IPS DF 6.9 (cell line): ENCODE measurements around the gene DNAH1.
A peak's percentile ranks its signal among the peaks of the same experiment; 100 is the strongest.
"Not testable (repeated sequence)": the region's sequence is repeated elsewhere in the genome, so short reads cannot be mapped to it uniquely, and the experiment has no call there.

ENCODE experiments used
- DNase-seq: peaks from one replicate; pipeline ENCODE4 v3.0.0-alpha.2; 2013; ENCODE audit warnings: low read depth, low spot score
- H3K27ac ChIP-seq: one replicate; pipeline ENCODE4 v1.5.1; 2013; ENCODE audit warnings: low read length, control low read depth
- H3K27me3 ChIP-seq: 2 replicates; pipeline ENCODE4 v1.6.1; 2013; ENCODE audit warnings: mild to moderate bottlenecking, low read length; ENCODE audit not compliant: control insufficient read depth, insufficient read depth
- H3K36me3 ChIP-seq: 2 replicates; pipeline ENCODE4 v1.6.1; 2013; ENCODE audit warnings: low read length; ENCODE audit not compliant: control insufficient read depth, insufficient read depth
- H3K4me1 ChIP-seq: 2 replicates; pipeline ENCODE4 v1.6.1; 2013; ENCODE audit warnings: low read length; ENCODE audit not compliant: control insufficient read depth, insufficient read depth
- H3K4me3 ChIP-seq: 2 replicates; pipeline ENCODE4 v1.5.1; 2013; ENCODE audit warnings: mild to moderate bottlenecking, low read length
- H3K9me3 ChIP-seq: 2 replicates; pipeline ENCODE4 v1.6.1; 2013; ENCODE audit warnings: low read length, inconsistent platforms; ENCODE audit not compliant: control insufficient read depth, insufficient read depth
- WGBS: extraction: QIAGEN DNeasy Blood & Tissue Kit; methylation state at CpG from one replicate; pipeline ENCODE4 v1.1.7; 2013; ENCODE audit warnings: mixed read lengths, missing lambda C conversion rate; ENCODE audit not compliant: insufficient read length, insufficient coverage; 5-methylcytosine and 5-hydroxymethylcytosine counted together

DNAH1 gene

GRCh38 chr3:52315977-52316764 lies at the start of gene DNAH1:
DNAH1 (plus strand) TSS chr3:52316319; CDS start chr3:52322443, 6,124 bp downstream.
- no peak for DNase-seq
- Histone ChIP-seq H3K27me3 (no peaks in the 10 kb centered on the region), H3K4me3 (peak within 1 kb of the TSS; percentile 26; the same call in 1 of the 2 replicates), H3K4me1 (peaks cover 4% of the 10 kb centered on the region; the same call in 1 of the 2 replicates), H3K9me3 (no peaks in the 10 kb centered on the region), H3K36me3 (no peaks in the 10 kb centered on the region), H3K27ac (no peak within 1 kb of the TSS)
- no CpG with 5 or more reads among the region's 3 CpGs for WGBS

DNA sequence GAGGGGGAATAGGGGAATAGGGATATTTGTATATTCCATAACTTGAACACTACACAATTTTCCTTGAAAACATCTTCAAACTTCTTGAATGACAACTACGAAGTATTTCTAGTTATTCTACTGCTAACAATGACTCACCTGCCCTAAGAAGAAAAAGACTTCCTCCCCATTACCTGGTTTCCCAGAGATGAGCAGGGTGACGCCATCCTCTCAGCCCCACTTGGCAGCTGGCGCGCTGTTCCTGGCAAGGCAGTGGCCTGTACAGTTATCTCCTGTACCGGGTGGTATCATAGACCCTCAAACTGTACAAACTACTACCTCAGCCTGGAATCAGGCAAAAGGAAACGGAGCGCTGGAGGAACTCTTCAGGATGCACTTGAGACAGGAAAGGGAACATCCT lies 48.1 kb upstream of the DNAH1 start:
- H3K27ac ChIP-seq = no peak overlapping the region
- no peak overlapping the region for H3K4me3 ChIP-seq
- H3K4me1 ChIP-seq = no peaks in the 10 kb centered on the region
- WGBS = no CpG with 5 or more reads among the region's 7 CpGs
- DNase-seq = no peak
- H3K36me3 ChIP-seq = peaks cover 8% of the 10 kb centered on the region; the same call in 1 of the 2 replicates
- H3K9me3 ChIP-seq = no peaks in the 10 kb centered on the region; the same call in 1 of the 2 replicates
- H3K27me3 ChIP-seq = no peaks in the 10 kb centered on the region

DNA sequence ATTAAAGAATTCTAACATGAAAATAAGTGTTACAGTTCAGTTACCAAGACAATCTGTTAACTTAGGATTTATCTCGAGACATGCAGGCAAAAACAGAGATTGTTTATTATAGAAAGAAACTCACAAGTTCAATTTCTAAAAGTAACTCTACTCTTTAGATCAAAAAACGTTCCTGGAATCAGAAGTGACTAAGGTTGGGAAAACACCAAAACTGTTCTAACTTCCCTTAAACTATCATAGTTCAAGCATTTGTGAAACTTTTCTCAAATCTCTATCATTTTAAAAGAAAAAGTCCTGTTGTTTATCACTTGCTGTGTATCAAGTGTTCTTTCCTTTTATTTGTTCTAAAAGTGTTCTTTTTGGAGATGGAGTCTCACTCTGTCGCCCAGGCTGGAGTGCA lies 46.3 kb upstream of the DNAH1 start:
- H3K27ac ChIP-seq = no peak overlapping the region
- H3K4me1 ChIP-seq = no peaks in the 10 kb centered on the region
- WGBS = no CpG with 5 or more reads among the region's 3 CpGs
- no peaks in the 10 kb centered on the region; the same call in 1 of the 2 replicates for H3K9me3 ChIP-seq
- no peak overlapping the region for H3K4me3 ChIP-seq
- no peaks in the 10 kb centered on the region for H3K27me3 ChIP-seq
- peaks cover 7% of the 10 kb centered on the region; the same call in 1 of the 2 replicates for H3K36me3 ChIP-seq
- DNase-seq = no peak

GRCh38 chr3:52270252-52270754 lies 45.8 kb upstream of the DNAH1 start:
- no peaks in the 10 kb centered on the region for H3K4me1 ChIP-seq
- H3K27ac ChIP-seq = no peak overlapping the region
- H3K36me3 ChIP-seq = peaks cover 7% of the 10 kb centered on the region; the same call in 1 of the 2 replicates
- DNase-seq = no peak
- H3K9me3 ChIP-seq = no peaks in the 10 kb centered on the region; the same call in 1 of the 2 replicates
- WGBS = no CpG with 5 or more reads among the region's 9 CpGs
- H3K27me3 ChIP-seq = no peaks in the 10 kb centered on the region
- no peak overlapping the region for H3K4me3 ChIP-seq

- not testable (repeated sequence) for H3K27ac ChIP-seq, DNase-seq, H3K27me3 ChIP-seq, H3K4me3 ChIP-seq, H3K36me3 ChIP-seq, H3K4me1 ChIP-seq, H3K9me3 ChIP-seq
- WGBS = no CpG with 5 or more reads among the region's 9 CpGs
Observed at GRCh38 chr3:52272172-52272571, 43.9 kb upstream of the DNAH1 start.

DNA sequence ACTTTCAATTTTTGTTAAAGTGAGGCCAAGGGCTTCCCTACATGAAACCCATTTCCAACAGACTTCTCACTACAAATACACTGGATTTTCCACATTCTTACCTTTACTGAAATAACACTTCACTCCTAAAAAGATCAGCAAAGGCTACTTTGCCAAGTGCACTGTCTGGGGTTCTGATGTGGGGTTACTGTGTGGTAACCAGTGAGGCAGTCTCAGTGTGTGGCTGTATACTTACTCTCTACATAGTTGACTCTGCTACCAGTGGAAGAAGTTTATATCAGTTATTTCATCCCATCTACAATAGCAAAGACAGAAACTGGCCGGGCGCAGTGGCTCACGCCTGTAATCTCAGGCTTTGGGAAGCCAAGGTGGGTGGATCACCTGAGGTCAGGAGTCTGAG lies 43.3 kb upstream of the DNAH1 start:
- Histone ChIP-seq H3K4me3 (no peak overlapping the region), H3K4me1 (no peaks in the 10 kb centered on the region), H3K27ac (no peak overlapping the region), H3K9me3 (no peaks in the 10 kb centered on the region; the same call in 1 of the 2 replicates), H3K36me3 (peaks cover 4% of the 10 kb centered on the region; the same call in 1 of the 2 replicates), H3K27me3 (no peaks in the 10 kb centered on the region)
- WGBS = no CpG with 5 or more reads among the region's 3 CpGs
- no peak for DNase-seq

GRCh38 chr3:52274781-52275180 lies 41.3 kb upstream of the DNAH1 start:
- H3K27me3 ChIP-seq, H3K9me3 ChIP-seq, DNase-seq, H3K4me3 ChIP-seq, H3K4me1 ChIP-seq, H3K36me3 ChIP-seq, H3K27ac ChIP-seq: not testable (repeated sequence)
- no CpG with 5 or more reads among the region's 18 CpGs for WGBS

DNA sequence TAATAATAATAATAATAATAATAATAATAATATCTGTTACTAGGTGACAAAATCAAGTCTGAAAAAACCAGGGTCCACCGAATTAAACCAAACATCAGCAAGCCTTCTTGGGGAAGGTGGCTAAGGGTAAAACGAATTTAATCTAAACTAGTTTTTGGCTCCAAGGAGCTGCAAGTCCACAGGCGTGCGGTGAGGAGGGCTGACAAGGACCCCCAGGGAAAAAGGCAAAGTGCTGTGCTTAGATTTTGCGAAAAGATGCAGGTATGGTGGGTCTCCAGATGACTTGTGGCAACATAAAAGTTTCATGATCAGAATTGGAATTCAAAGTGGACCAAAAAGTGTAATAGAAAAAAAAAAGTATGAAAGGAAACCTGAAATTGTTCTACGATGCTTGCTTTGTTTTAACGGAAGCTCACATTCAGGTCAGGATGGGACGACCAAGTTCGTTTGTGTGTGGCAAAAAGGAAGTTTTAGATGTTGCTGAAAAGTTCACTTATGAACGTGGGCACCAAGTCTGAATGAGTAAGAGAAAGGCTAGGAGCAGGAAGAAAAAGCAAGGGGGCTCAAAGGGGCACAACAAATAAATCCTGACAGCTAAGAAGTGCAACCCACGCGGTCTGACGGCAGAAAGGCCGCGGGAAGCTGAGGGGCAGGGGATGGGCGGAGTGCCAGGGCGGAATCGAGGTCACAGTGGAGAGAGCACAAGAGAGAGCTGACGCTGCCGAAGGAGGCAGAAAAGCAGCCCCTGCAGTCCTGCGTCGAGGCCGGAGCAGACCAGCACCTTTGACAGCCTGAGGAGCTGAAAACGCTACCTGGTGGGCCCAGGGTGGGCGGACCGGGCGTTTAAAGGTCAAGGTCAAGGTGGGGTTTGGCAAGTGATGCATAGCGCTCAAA lies 38.8 kb upstream of the DNAH1 start:
- no peaks in the 10 kb centered on the region for H3K4me1 ChIP-seq
- no peak for DNase-seq

DNA sequence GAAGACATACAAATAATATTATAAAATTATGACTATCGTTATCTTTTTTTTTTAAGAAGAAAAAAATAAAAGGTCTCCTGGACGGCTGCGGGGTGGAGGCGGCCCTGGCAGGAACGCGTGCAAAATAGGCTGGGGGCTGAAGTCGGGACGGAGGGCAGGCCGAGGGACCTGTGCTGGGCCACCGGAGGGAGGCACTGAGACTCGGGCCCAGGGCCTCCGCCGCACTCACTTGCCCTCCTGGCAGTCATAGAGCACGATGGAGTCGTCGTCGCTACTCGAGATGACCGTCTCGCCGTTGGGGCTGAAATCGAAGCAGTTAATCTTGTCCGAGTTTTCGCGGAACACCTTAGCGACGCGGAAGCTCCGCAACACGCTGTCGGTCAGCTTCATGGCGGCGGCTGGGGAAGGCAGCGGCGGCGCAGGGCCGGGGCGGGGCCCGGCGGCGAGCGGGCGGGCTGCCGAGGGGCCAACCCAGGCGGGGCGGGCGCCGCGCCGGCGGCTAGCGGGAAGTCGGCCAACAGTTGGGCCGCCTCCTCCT lies 38.1 kb upstream of the DNAH1 start:
- Histone ChIP-seq H3K9me3 (no peaks in the 10 kb centered on the region), H3K4me1 (no peaks in the 10 kb centered on the region), H3K36me3 (no peaks in the 10 kb centered on the region), H3K27me3 (no peaks in the 10 kb centered on the region), H3K4me3 (peak overlapping the region; percentile 85), H3K27ac (no peak overlapping the region)
- DNase-seq = no peak
- WGBS = no CpG with 5 or more reads among the region's 54 CpGs

More for the DNA sequence above, 38.8 kb upstream of the DNAH1 start:
- WGBS = no CpG with 5 or more reads among the region's 28 CpGs
- Histone ChIP-seq H3K4me3 (peak overlapping the region; percentile 85; the same call in 1 of the 2 replicates), H3K9me3 (no peaks in the 10 kb centered on the region), H3K27me3 (no peaks in the 10 kb centered on the region), H3K27ac (no peak overlapping the region), H3K36me3 (no peaks in the 10 kb centered on the region)

DNA sequence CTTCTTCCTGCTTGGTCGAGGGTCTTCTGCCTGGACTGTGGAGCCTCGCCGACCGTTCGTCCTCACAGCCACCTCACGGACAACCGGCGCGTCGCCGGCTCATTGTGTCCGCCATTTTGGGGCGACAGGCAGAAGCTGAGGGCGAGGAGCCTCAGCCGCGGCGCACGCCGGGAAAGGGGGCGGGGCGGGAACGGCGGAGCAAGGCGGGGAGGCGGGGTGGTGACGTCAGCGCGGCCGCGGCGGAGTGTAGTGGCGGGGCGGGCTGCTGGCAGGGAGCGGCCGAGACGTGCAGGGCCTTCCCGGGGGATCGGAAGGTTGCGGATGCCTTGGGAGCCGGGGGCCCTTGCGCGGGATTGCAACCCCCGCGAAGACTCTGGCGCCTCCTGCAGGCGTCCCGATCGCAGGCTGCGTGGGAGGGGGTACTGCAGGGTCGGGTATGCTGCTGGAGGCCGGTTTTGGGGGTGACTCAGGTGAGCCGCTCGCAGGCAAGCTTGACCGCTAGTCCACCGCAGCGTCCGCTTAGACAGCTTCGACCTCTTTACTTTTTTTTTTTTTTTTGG lies 37.5 kb upstream of the DNAH1 start, which contains the start of gene WDR82:
TSS of gene WDR82 (minus strand) at position 140 of the 560 bp plus-strand sequence. CDS start 288 bp downstream, outside the sequence.
- H3K27ac ChIP-seq = no peak within 1 kb of the TSS
- no CpG with 5 or more reads among the region's 58 CpGs for WGBS

More for the DNA sequence above, 37.5 kb upstream of the DNAH1 start, which contains the start of gene WDR82:
- Histone ChIP-seq H3K9me3 (no peaks in the 10 kb centered on the region), H3K27me3 (no peaks in the 10 kb centered on the region), H3K4me3 (peak within 1 kb of the TSS; percentile 85), H3K4me1 (no peaks in the 10 kb centered on the region), H3K36me3 (no peaks in the 10 kb centered on the region)
- peak; percentile 84 for DNase-seq
